Immature natural killer cell (primary cell): ENCODE results near the gene CCDC15. TPM values are rescaled to one million over a fixed set of nuclear protein-coding genes. Genes with fewer than 3 reads are reported as not detected.
A peak's percentile ranks its signal among the peaks of the same experiment; 100 is the strongest.

Experiments
- DNase-seq, 3 donors: peaks; one replicate each; pipeline ENCODE4 v3.0.0; 2022; ENCODE audit warnings: mixed read lengths in 1 of 3
- H3K27ac Mint-ChIP-seq, 6 donors: one replicate each; pipeline ENCODE4 v1.8.0; 2020; ENCODE audit warnings: mixed read lengths in 6 of 6, mild to moderate bottlenecking in 5 of 6, inconsistent platforms in 4 of 6, moderate library complexity in 3 of 6
- H3K27me3 Mint-ChIP-seq, 3 donors: one replicate each; pipeline ENCODE4 v1.8.0; 2020 to 2021; ENCODE audit warnings: low read depth in 3 of 3, mild to moderate bottlenecking in 3 of 3, mixed read lengths in 3 of 3, moderate library complexity in 3 of 3, inconsistent platforms in 1 of 3
- H3K36me3 Mint-ChIP-seq, 3 donors: one replicate each; pipeline ENCODE4 v1.8.0; 2020; ENCODE audit warnings: mixed read lengths in 3 of 3, inconsistent platforms in 2 of 3, mild to moderate bottlenecking in 2 of 3
- H3K4me1 Mint-ChIP-seq, 2 donors: one replicate each; pipeline ENCODE4 v1.8.0; 2020; ENCODE audit warnings: inconsistent platforms in 2 of 2, mild to moderate bottlenecking in 2 of 2, mixed read lengths in 2 of 2, moderate library complexity in 1 of 2
- H3K4me3 Mint-ChIP-seq, 5 donors: one replicate each; pipeline ENCODE4 v1.8.0; 2020; ENCODE audit warnings: mild to moderate bottlenecking in 5 of 5, mixed read lengths in 5 of 5, inconsistent platforms in 3 of 5, moderate library complexity in 3 of 5
- H3K9me3 Mint-ChIP-seq, 6 donors: one replicate each; pipeline ENCODE4 v1.8.0; 2020; ENCODE audit warnings: mild to moderate bottlenecking in 6 of 6, mixed read lengths in 6 of 6, inconsistent platforms in 4 of 6, moderate library complexity in 3 of 6
- polyA plus RNA-seq, 3 donors: library from polyadenylated mRNA; unstranded; fragments of 300-500 nt; fragmentation: Illumina TruSeq; gene quantifications; one replicate each; pipeline ENCODE4 v1.2.3, GENCODE V29; 2021

Gene CCDC15
- polyA plus RNA-seq, 3 donors from 2014 or later = 0.50 to 2.7 (median 1.6) TPM

DNA sequence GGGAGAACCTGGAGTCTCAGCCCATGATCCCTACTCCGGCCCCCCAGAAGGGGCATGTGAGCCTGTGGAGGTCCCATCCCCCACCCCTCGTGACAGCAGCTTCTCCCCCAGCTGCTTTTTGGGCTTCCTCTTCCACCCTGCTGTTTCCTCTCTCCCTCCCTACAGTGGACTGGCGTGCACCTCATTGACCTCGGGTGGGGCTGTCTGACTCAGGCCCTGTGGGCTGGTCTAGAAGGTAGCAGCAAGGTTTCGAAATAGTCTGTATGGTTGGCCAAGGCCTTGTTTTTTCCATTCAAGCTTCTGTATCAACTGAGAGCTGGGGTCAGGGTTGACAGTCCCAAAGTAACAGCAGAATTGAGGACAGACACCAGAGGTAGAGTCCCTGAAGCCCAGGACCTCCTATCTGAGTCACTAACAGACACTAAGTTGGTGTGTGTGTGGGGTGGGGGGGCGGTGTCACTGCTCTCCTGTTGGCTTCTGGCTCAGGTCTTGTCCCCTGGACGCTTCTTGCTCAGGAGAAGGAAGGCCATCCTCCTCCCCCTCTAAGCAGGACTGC is 116.8 kb downstream of the CCDC15 start:
- Mint-ChIP-seq H3K9me3 (no peaks in the 10 kb centered on the region), H3K4me3 (peak overlapping the region in 2 of 5 donors; percentile 20 to 46), H3K4me1 (peaks cover 17 to 25% of the 10 kb centered on the region in 2 donors)

GRCh38 chr11:125071435-125071834 is 117.4 kb downstream of the CCDC15 start:
- H3K27ac Mint-ChIP-seq = peak overlapping the region in 5 of 6 donors; percentile 21 to 67 (median 48)
- H3K4me3 Mint-ChIP-seq = peak overlapping the region in 1 of 5 donors; percentile 50
- H3K27me3 Mint-ChIP-seq = peaks cover under 1 to 6% (median 5%) of the 10 kb centered on the region in 3 donors
- no peak for DNase-seq
- H3K9me3 Mint-ChIP-seq = no peaks in the 10 kb centered on the region
- H3K4me1 Mint-ChIP-seq = peaks cover 17 to 25% of the 10 kb centered on the region in 2 donors
- H3K36me3 Mint-ChIP-seq = no peaks in the 10 kb centered on the region

More for the DNA sequence above, 116.8 kb downstream of the CCDC15 start:
- Mint-ChIP-seq H3K27me3 (peaks cover 1 to 5% (median 3%) of the 10 kb centered on the region in 3 donors), H3K36me3 (no peaks in the 10 kb centered on the region), H3K27ac (peak overlapping the region; percentile 21 to 71 (median 55))
- DNase-seq = peak in 2 of 3 donors; percentile 9 to 13

GRCh38 chr11:125071846-125072217 is 117.8 kb downstream of the CCDC15 start:
- H3K27me3 Mint-ChIP-seq = peaks cover 0 to 6% (median 5%) of the 10 kb centered on the region in 3 donors
- H3K36me3 Mint-ChIP-seq = no peaks in the 10 kb centered on the region
- H3K4me3 Mint-ChIP-seq = no peak overlapping the region
- H3K27ac Mint-ChIP-seq = no peak overlapping the region
- DNase-seq = no peak
- H3K9me3 Mint-ChIP-seq = no peaks in the 10 kb centered on the region
- peaks cover 17 to 25% of the 10 kb centered on the region in 2 donors for H3K4me1 Mint-ChIP-seq

GRCh38 chr11:125072218-125072960 is 118.4 kb downstream of the CCDC15 start:
- Mint-ChIP-seq H3K4me3 (no peak overlapping the region), H3K4me1 (peaks cover 17 to 25% of the 10 kb centered on the region in 2 donors), H3K36me3 (no peaks in the 10 kb centered on the region), H3K27me3 (peaks cover 2 to 6% (median 2%) of the 10 kb centered on the region in 3 donors), H3K9me3 (no peaks in the 10 kb centered on the region), H3K27ac (peak overlapping the region in 1 of 6 donors; percentile 39)
- no peak for DNase-seq

GRCh38 chr11:125072961-125073590 is 119.1 kb downstream of the CCDC15 start:
- H3K4me1 Mint-ChIP-seq = peaks cover 17 to 25% of the 10 kb centered on the region in 2 donors
- peaks cover 2 to 4% (median 2%) of the 10 kb centered on the region in 3 donors for H3K27me3 Mint-ChIP-seq
- H3K9me3 Mint-ChIP-seq = no peaks in the 10 kb centered on the region
- no peak for DNase-seq
- H3K36me3 Mint-ChIP-seq = no peaks in the 10 kb centered on the region
- no peak overlapping the region for H3K27ac Mint-ChIP-seq
- no peak overlapping the region for H3K4me3 Mint-ChIP-seq

DNA sequence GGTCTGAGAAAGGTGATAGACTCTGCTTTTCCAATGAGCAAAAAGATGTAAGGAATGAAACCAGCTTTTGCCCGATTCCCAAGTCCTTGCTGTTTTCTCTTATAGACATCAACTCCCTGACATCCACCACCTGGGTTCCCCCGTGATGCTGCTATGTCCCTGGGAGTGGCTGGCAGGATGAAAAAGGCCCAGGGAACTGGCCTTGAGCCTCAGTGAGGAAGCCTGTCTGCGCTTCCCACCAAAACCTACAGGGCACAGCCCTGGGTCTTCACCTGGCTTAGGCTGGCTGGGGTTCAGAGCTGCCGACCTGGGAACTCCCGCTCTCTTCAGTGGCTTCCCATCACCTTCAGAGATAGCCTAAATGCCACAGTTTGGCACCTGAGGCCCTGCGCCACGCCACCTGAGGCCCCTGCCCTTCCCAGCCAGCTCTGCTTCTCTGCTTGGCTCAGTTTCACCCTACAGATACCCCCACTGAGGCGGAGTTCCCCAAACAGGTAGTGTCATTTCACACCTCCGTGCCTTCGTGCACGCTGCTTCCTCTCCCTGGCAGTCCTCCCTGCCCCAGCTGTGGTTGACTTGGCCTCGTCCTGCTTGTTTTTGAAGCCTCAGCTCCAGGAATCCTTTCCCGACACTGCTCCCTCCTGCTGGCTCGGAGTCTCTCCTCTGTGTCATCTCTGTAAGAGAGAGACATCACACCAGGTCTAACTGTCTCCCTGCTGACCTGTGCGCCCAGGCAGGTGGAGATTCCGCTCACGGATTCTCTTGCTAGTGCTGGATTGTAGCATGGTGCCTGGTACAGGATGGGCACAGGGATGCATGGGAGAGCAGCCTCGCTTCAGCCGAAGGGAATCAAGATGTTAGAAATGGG is 119.8 kb downstream of the CCDC15 start:
- no peaks in the 10 kb centered on the region for H3K36me3 Mint-ChIP-seq
- H3K9me3 Mint-ChIP-seq = no peaks in the 10 kb centered on the region
- H3K4me1 Mint-ChIP-seq = peaks cover 17 to 25% of the 10 kb centered on the region in 2 donors
- peak overlapping the region in 1 of 5 donors; percentile 18 for H3K4me3 Mint-ChIP-seq
- H3K27ac Mint-ChIP-seq = peak overlapping the region in 2 of 6 donors; percentile 40 to 42
- H3K27me3 Mint-ChIP-seq = peaks cover 2 to 4% (median 4%) of the 10 kb centered on the region in 3 donors
- no peak for DNase-seq

DNA sequence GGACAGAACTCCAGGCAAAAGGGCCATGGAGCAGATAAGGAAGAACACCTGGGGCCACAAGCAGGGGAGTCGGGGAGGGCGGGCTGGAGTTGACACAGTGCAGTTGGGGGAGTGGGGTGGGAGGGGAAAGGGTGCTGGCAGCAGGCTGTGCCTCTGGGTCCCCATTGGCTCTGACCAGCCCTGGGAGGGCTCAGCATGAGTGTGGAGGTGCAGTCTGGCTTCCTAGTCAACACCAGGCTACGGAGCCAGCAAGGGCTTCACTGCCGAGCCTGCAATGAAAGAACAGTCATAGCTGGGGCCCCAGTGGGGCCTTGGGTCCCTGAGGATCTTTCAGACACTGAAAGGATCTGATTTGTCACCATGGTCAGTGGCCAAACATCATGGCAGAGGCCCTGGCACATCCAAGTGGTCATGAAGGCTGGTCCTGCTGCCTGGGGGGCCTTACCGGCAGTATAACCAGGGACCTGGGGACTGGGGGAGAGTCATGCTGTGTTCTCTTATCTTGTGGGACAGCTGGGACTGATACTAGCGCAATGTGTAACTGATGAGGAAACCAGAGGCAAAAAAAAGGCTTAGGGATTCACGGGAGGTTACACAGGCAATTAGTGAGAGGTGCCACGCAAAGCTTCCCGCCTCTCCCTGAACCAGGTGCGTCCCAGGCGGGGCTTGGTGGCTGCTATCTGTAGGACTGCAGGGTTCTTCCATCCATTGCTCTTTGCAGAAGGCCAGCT is 120.7 kb downstream of the CCDC15 start:
- Mint-ChIP-seq H3K27ac (no peak overlapping the region), H3K9me3 (no peaks in the 10 kb centered on the region), H3K4me3 (no peak overlapping the region), H3K36me3 (no peaks in the 10 kb centered on the region), H3K4me1 (peaks cover 17 to 19% of the 10 kb centered on the region in 2 donors), H3K27me3 (peaks cover 2 to 4% (median 4%) of the 10 kb centered on the region in 3 donors)
- DNase-seq = no peak

DNA sequence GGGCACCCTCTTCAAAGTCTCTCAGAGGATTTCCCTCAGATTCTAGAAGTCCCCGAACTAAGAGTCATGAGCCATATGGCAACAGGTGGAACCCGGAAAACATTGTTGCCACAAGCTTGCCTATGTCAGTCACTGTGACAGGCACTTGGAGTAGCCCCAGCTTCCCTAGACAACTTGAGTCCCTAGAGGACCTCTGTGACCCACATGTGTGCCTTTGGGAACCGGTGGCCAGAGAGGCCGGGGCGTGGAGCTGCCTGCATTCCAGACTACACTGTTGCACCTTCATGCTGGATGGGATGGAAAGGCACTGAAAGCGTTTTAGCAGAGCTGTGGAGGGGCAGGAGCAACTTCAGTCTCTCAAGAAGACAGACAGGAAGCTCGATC is 121.2 kb downstream of the CCDC15 start:
- no peak overlapping the region for H3K4me3 Mint-ChIP-seq
- no peaks in the 10 kb centered on the region for H3K36me3 Mint-ChIP-seq
- H3K27me3 Mint-ChIP-seq = peaks cover 2 to 4% (median 4%) of the 10 kb centered on the region in 3 donors
- H3K9me3 Mint-ChIP-seq = no peaks in the 10 kb centered on the region
- H3K4me1 Mint-ChIP-seq = peaks cover 13 to 15% of the 10 kb centered on the region in 2 donors
- no peak overlapping the region for H3K27ac Mint-ChIP-seq
- DNase-seq = no peak

- Mint-ChIP-seq H3K27me3 (peaks cover 4 to 6% (median 6%) of the 10 kb centered on the region in 3 donors), H3K36me3 (no peaks in the 10 kb centered on the region), H3K4me1 (peaks cover 7 to 8% of the 10 kb centered on the region in 2 donors), H3K9me3 (no peaks in the 10 kb centered on the region), H3K27ac (no peak overlapping the region), H3K4me3 (no peak overlapping the region)
- DNase-seq = no peak
These were observed 121.9 kb downstream of the CCDC15 start for GRCh38 chr11:125075900-125076317.

GRCh38 chr11:125076378-125076945 is 122.5 kb downstream of the CCDC15 start:
- DNase-seq = no peak
- peaks cover 4 to 6% (median 6%) of the 10 kb centered on the region in 3 donors for H3K27me3 Mint-ChIP-seq

DNA sequence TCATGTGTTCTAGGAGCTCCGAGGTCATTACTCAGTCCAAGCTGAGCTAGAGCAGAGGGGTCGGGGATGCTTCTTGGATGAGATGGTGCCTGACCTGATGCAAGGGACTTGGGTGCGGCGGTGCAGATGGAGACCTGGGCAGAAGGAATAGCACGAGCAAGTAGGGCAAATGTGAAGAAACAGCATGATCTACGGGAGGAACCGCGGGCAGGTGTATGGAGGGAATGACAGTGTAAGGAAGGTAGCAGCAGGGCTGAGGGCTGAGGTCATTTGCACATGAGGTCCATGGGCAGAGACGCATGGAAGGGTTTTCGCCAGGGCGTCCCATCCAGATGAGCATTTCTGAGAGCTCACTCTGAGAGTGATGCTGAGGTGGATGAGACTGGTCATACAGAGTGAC is 124.0 kb downstream of the CCDC15 start:
- H3K4me1 Mint-ChIP-seq = no peaks in the 10 kb centered on the region
- H3K4me3 Mint-ChIP-seq = no peak overlapping the region
- no peak overlapping the region for H3K27ac Mint-ChIP-seq
- no peaks in the 10 kb centered on the region for H3K36me3 Mint-ChIP-seq
- no peak for DNase-seq
- H3K9me3 Mint-ChIP-seq = no peaks in the 10 kb centered on the region
- H3K27me3 Mint-ChIP-seq = peaks cover 6 to 7% (median 6%) of the 10 kb centered on the region in 3 donors

More at GRCh38 chr11:125076378-125076945, 122.5 kb downstream of the CCDC15 start:
- no peaks in the 10 kb centered on the region for H3K36me3 Mint-ChIP-seq
- H3K9me3 Mint-ChIP-seq = no peaks in the 10 kb centered on the region
- H3K4me1 Mint-ChIP-seq = peaks cover 1 to 3% of the 10 kb centered on the region in 2 donors
- H3K27ac Mint-ChIP-seq = no peak overlapping the region
- H3K4me3 Mint-ChIP-seq = no peak overlapping the region

GRCh38 chr11:125078516-125079140 is 124.6 kb downstream of the CCDC15 start:
- H3K4me1 Mint-ChIP-seq = no peaks in the 10 kb centered on the region
- no peaks in the 10 kb centered on the region for H3K9me3 Mint-ChIP-seq
- peaks cover 6 to 7% (median 6%) of the 10 kb centered on the region in 3 donors for H3K27me3 Mint-ChIP-seq
- no peak overlapping the region for H3K4me3 Mint-ChIP-seq
- no peaks in the 10 kb centered on the region for H3K36me3 Mint-ChIP-seq
- no peak for DNase-seq
- no peak overlapping the region for H3K27ac Mint-ChIP-seq
